ENCODE measurements around the gene MRPS9.

DNA sequence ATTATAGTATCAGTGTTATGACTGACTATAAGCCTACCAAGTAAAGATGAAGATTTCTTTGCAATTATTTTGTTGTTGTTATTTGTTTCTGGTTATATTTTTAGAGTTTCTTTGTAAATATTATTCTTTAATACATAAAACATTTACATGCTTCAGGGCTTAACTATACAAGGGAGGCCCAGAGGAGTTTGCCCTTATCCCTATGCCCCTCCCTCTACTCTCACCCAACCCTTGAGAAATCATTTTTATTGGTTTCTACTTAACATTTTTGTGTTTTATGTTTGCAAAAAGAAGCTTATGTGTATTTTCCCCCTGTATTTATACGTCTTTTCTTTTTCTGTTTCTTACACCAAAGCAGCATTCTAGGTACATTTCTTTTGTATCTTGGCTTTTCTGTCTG lies 30.5 kb downstream of the MRPS9 start:
- TF ChIP-seq, protein P1, sequence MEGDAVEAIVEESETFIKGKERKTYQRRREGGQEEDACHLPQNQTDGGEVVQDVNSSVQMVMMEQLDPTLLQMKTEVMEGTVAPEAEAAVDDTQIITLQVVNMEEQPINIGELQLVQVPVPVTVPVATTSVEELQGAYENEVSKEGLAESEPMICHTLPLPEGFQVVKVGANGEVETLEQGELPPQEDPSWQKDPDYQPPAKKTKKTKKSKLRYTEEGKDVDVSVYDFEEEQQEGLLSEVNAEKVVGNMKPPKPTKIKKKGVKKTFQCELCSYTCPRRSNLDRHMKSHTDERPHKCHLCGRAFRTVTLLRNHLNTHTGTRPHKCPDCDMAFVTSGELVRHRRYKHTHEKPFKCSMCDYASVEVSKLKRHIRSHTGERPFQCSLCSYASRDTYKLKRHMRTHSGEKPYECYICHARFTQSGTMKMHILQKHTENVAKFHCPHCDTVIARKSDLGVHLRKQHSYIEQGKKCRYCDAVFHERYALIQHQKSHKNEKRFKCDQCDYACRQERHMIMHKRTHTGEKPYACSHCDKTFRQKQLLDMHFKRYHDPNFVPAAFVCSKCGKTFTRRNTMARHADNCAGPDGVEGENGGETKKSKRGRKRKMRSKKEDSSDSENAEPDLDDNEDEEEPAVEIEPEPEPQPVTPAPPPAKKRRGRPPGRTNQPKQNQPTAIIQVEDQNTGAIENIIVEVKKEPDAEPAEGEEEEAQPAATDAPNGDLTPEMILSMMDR (IDR thresholded peaks at IDR 0.05): no peak
- TF ChIP-seq POLR2A (IDR thresholded peaks at IDR 0.05): no peak

Data from right lobe of liver (tissue), 4 donors.